Measurements from ENCODE around the gene C11orf86.

C11orf86 gene

GRCh38 chr11:66958232-66958955, 16.7 kb upstream of the C11orf86 start, which contains the start of gene PC:
Gene PC (minus strand): TSS chr11:66958383. CDS start chr11:66872159, 86,224 bp downstream.
- TF ChIP-seq TAF1 (IDR thresholded peaks at IDR 0.05; ENCODE audit: borderline replicate concordance, insufficient read depth, low read length) (0 out of 2 replicates have a peak, but pooled peaks have one; percentile 62), FOXP2 (optimal IDR thresholded peaks at IDR 0.05; ENCODE audit: borderline replicate concordance, extremely low read depth, extremely low read length, insufficient read depth) (peak; percentile 80), POLR2AphosphoS5 (IDR thresholded peaks at IDR 0.05; ENCODE audit: low read depth, low read length) (peak; percentile 76), REST (IDR thresholded peaks at IDR 0.05; ENCODE audit: insufficient read depth in 1 of 2, low read depth in 2 of 2, low read length in 2 of 2) (peak in 1 of 2 experiments; percentile 22; a peak in 1 of 4 replicates), SIN3A (IDR thresholded peaks at IDR 0.05; ENCODE audit: borderline replicate concordance, insufficient read depth, low read length) (peak; percentile 97)

- no peak for TF ChIP-seq TAF1 (IDR thresholded peaks at IDR 0.05; ENCODE audit: borderline replicate concordance, insufficient read depth, low read length)
- no peak for TF ChIP-seq FOXP2 (optimal IDR thresholded peaks at IDR 0.05; ENCODE audit: borderline replicate concordance, extremely low read depth, extremely low read length, insufficient read depth)
- TF ChIP-seq REST (IDR thresholded peaks at IDR 0.05; ENCODE audit: insufficient read depth in 1 of 2, low read depth in 2 of 2, low read length in 2 of 2): no peak
- no peak for TF ChIP-seq POLR2AphosphoS5 (IDR thresholded peaks at IDR 0.05; ENCODE audit: low read depth, low read length)
- no peak for TF ChIP-seq SIN3A (IDR thresholded peaks at IDR 0.05; ENCODE audit: borderline replicate concordance, insufficient read depth, low read length)
Measured at GRCh38 chr11:66958956-66959274, 16.2 kb upstream of the C11orf86 start.

GRCh38 chr11:66962247-66962646, 12.9 kb upstream of the C11orf86 start:
- no peak for TF ChIP-seq REST (IDR thresholded peaks at IDR 0.05; ENCODE audit: insufficient read depth in 1 of 2, low read depth in 2 of 2, low read length in 2 of 2)
- no peak for TF ChIP-seq TAF1 (IDR thresholded peaks at IDR 0.05; ENCODE audit: borderline replicate concordance, insufficient read depth, low read length)
- no peak for TF ChIP-seq SIN3A (IDR thresholded peaks at IDR 0.05; ENCODE audit: borderline replicate concordance, insufficient read depth, low read length)
- TF ChIP-seq FOXP2 (optimal IDR thresholded peaks at IDR 0.05; ENCODE audit: borderline replicate concordance, extremely low read depth, extremely low read length, insufficient read depth): no peak
- TF ChIP-seq POLR2AphosphoS5 (IDR thresholded peaks at IDR 0.05; ENCODE audit: low read depth, low read length): no peak

- TF ChIP-seq FOXP2 (optimal IDR thresholded peaks at IDR 0.05; ENCODE audit: borderline replicate concordance, extremely low read depth, extremely low read length, insufficient read depth): no peak
- TF ChIP-seq SIN3A (IDR thresholded peaks at IDR 0.05; ENCODE audit: borderline replicate concordance, insufficient read depth, low read length): no peak
- TF ChIP-seq TAF1 (IDR thresholded peaks at IDR 0.05; ENCODE audit: borderline replicate concordance, insufficient read depth, low read length): no peak
- TF ChIP-seq REST (IDR thresholded peaks at IDR 0.05; ENCODE audit: insufficient read depth in 1 of 2, low read depth in 2 of 2, low read length in 2 of 2): no peak
- no peak for TF ChIP-seq POLR2AphosphoS5 (IDR thresholded peaks at IDR 0.05; ENCODE audit: low read depth, low read length)
Measured at GRCh38 chr11:66962801-66963200, 12.3 kb upstream of the C11orf86 start.
